ENCODE results near the gene LIPC.

DNA sequence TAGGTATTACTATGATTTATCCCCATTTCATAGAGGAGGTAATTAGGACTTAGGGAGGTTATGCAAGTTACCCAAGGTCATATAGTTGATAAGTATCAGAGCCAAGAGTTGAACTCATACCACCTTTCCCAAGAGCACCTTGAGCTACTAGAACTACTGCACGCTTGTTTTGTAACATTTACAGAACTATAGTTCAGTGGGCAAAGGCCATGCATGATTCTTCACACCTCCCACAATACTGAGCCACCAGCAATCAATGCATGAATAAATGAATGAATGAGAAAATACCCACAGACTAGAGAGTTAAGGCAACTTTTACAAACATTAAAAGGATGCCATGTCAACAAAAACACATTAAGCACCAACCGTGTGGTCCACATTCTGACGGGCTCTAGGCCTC is 46.8 kb downstream of the LIPC start:
- TF ChIP-seq EZH2phosphoT487 (IDR thresholded peaks at IDR 0.05; ENCODE audit: insufficient read depth, low read depth) = no peak
- TF ChIP-seq EZH2 (IDR thresholded peaks at IDR 0.05; ENCODE audit: insufficient read depth, poor library complexity, severe bottlenecking) = no peak

Data from GM23248 (cell line).